Hematopoietic multipotent progenitor cell treated with erythropoietin and hydrocortisone succinate and interleukin-3 and kit ligand, for 15 days (in vitro differentiated cells): Measurements from ENCODE around the gene TMEM120B.
"Not testable (repeated sequence)": the region's sequence is repeated elsewhere in the genome, so short reads cannot be mapped to it uniquely, and the experiment has no call there.

ENCODE experiments used
- DNase-seq: peaks from one replicate; pipeline ENCODE4 v3.0.0-alpha.2; 2015; ENCODE audit warnings: low spot score

TMEM120B gene

GRCh38 chr12:121709478-121709961, 3.0 kb upstream of the TMEM120B start:
- no peak for DNase-seq

GRCh38 chr12:121711361-121712189, 977 bp upstream of the TMEM120B start:
- no peak for DNase-seq

- DNase-seq, result peak; percentile 60
Observed at GRCh38 chr12:121712190-121712460, 427 bp upstream of the TMEM120B start.

GRCh38 chr12:121713257-121713777, 765 bp downstream of the TMEM120B start:
- peak; percentile 52 for DNase-seq

GRCh38 chr12:121713793-121714192, 1.2 kb downstream of the TMEM120B start:
- peak; percentile 24 for DNase-seq

GRCh38 chr12:121715055-121715454, 2.5 kb downstream of the TMEM120B start:
- DNase-seq, result not testable (repeated sequence)

GRCh38 chr12:121715862-121716435, 3.4 kb downstream of the TMEM120B start:
- no peak for DNase-seq

- DNase-seq, result no peak
Observed at GRCh38 chr12:121717041-121717699, 4.6 kb downstream of the TMEM120B start.

GRCh38 chr12:121718653-121719239, 6.2 kb downstream of the TMEM120B start:
- no peak for DNase-seq

- no peak for DNase-seq
Observed at GRCh38 chr12:121719926-121720414, 7.4 kb downstream of the TMEM120B start.

GRCh38 chr12:121720762-121721161, 8.2 kb downstream of the TMEM120B start:
- no peak for DNase-seq

GRCh38 chr12:121722511-121722910, 10.0 kb downstream of the TMEM120B start:
- DNase-seq, result peak; percentile 51

GRCh38 chr12:121723200-121723599, 10.6 kb downstream of the TMEM120B start:
- peak; percentile 37 for DNase-seq

GRCh38 chr12:121724925-121725324, 12.4 kb downstream of the TMEM120B start:
- DNase-seq, result no peak

GRCh38 chr12:121725423-121725822, 12.9 kb downstream of the TMEM120B start:
- DNase-seq, result no peak

- DNase-seq, result no peak
Observed at GRCh38 chr12:121729021-121729420, 16.5 kb downstream of the TMEM120B start.

- DNase-seq, result no peak
Observed at GRCh38 chr12:121731473-121731872, 18.9 kb downstream of the TMEM120B start.

- DNase-seq, result peak; percentile 28
Observed at GRCh38 chr12:121733849-121734248, 21.3 kb downstream of the TMEM120B start.

- peak; percentile 88 for DNase-seq
Observed at GRCh38 chr12:121738340-121738858, 25.8 kb downstream of the TMEM120B start.

- DNase-seq, result no peak
Observed at GRCh38 chr12:121740847-121741246, 28.3 kb downstream of the TMEM120B start.

- no peak for DNase-seq
Observed at GRCh38 chr12:121741743-121742142, 29.2 kb downstream of the TMEM120B start.

- not testable (repeated sequence) for DNase-seq
Observed at GRCh38 chr12:121745545-121745944, 33.0 kb downstream of the TMEM120B start.
